Measurements from ENCODE around the gene VAV2. TPM values are rescaled to one million over a fixed set of nuclear protein-coding genes. Genes with fewer than 3 reads are reported as not detected.

The VAV2 gene
- total and polyA plus RNA-seq, 2 of the 4 experiments (the other 2 are of a cell fraction): 10.8 to 13.4 TPM

DNA sequence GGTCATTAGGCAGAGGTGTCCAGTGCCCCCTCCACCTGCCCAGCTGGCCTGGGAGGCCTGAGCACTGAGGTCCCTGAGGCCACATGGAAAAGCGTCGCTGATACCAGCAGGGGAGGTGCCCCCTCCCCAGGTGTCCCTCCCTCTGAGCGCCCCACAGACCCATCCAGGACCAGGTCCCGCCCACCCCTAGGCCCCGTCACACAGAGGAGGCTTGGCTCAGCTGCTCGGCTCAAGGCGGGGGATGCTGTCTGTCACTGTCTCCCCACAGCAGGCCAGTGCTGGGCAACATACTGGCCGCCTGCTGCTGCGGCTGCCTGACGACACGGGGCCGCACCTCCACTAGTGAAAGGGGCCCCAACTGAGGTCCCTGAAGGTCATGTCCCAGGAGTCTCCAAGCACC is 71.7 kb downstream of the VAV2 start:
- TF ChIP-seq USF2 (IDR thresholded peaks at IDR 0.05; ENCODE audit: low read depth, low read length): no peak
- no peak for TF ChIP-seq RFX5 (IDR thresholded peaks at IDR 0.05; ENCODE audit: low read depth, low read length)
- TF ChIP-seq, protein P1, sequence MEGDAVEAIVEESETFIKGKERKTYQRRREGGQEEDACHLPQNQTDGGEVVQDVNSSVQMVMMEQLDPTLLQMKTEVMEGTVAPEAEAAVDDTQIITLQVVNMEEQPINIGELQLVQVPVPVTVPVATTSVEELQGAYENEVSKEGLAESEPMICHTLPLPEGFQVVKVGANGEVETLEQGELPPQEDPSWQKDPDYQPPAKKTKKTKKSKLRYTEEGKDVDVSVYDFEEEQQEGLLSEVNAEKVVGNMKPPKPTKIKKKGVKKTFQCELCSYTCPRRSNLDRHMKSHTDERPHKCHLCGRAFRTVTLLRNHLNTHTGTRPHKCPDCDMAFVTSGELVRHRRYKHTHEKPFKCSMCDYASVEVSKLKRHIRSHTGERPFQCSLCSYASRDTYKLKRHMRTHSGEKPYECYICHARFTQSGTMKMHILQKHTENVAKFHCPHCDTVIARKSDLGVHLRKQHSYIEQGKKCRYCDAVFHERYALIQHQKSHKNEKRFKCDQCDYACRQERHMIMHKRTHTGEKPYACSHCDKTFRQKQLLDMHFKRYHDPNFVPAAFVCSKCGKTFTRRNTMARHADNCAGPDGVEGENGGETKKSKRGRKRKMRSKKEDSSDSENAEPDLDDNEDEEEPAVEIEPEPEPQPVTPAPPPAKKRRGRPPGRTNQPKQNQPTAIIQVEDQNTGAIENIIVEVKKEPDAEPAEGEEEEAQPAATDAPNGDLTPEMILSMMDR (conservative IDR thresholded peaks at IDR 0.05; ENCODE audit: low read depth, low read length): no peak
- no peak for TF ChIP-seq NFE2L2 (IDR thresholded peaks at IDR 0.05; ENCODE audit: low read depth, low read length)
- TF ChIP-seq RAD21 (IDR thresholded peaks at IDR 0.05; ENCODE audit: low read length): no peak
- no peak for TF ChIP-seq POLR2A (IDR thresholded peaks at IDR 0.05; ENCODE audit: low read depth, low read length)
- TF ChIP-seq MAFK (IDR thresholded peaks at IDR 0.05; ENCODE audit: low read depth, low read length): no peak
- TF ChIP-seq CHD1 (IDR thresholded peaks at IDR 0.05; ENCODE audit: low read depth, low read length): no peak
- TF ChIP-seq SMC3 (IDR thresholded peaks at IDR 0.05; ENCODE audit: low read depth, low read length): no peak
- TF ChIP-seq MAZ (IDR thresholded peaks at IDR 0.05; ENCODE audit: borderline replicate concordance, low read depth, low read length): no peak
- TF ChIP-seq MXI1 (IDR thresholded peaks at IDR 0.05; ENCODE audit: borderline replicate concordance, low read depth, low read length): no peak
- TF ChIP-seq FOS (IDR thresholded peaks at IDR 0.05; ENCODE audit: low read depth, low read length): no peak
- TF ChIP-seq ELK1 (IDR thresholded peaks at IDR 0.05; ENCODE audit: borderline replicate concordance, low read depth, low read length): no peak
- TF ChIP-seq CEBPB (IDR thresholded peaks at IDR 0.05; ENCODE audit: low read depth, low read length): no peak
- no peak for TF ChIP-seq RCOR1 (IDR thresholded peaks at IDR 0.05; ENCODE audit: insufficient replicate concordance, low read length)
- TF ChIP-seq BHLHE40 (IDR thresholded peaks at IDR 0.05; ENCODE audit: low read depth, low read length): no peak
- no peak overlapping the region for H2AK5ac ChIP-seq (ENCODE audit: low read depth, low read length)
- peaks cover 11% of the 10 kb centered on the region for H3K9me1 ChIP-seq (ENCODE audit: insufficient read depth, low read length)
- in situ Hi-C loops (cut with MboI; ENCODE audit: low sequenced_read_pairs) (no loop called here), intact Hi-C loops (cut with micrococcal nuclease) (no loop called here), dilution Hi-C loops (cut with HindIII; ENCODE audit: low sequenced_read_pairs, unreplicated experiment) (no loop called here)
- no peak overlapping the region for H2AFZ ChIP-seq (replicated peaks; ENCODE audit: low read length, poor library complexity)
- H2AK9ac ChIP-seq (replicated peaks; ENCODE audit: low read depth, low read length, poor library complexity): no peak overlapping the region
- H2BK20ac ChIP-seq (ENCODE audit: low read depth, low read length): no peak overlapping the region
- no peak overlapping the region for H2BK5ac ChIP-seq (ENCODE audit: low read depth, low read length, poor library complexity, severe bottlenecking)
- BruUV-seq (replicated peaks): no TSS peak
- no peak overlapping the region for H3K18ac ChIP-seq (ENCODE audit: low read depth, low read length)
- H2BK120ac ChIP-seq (ENCODE audit: low read depth, low read length): no peak overlapping the region
- H3K4ac ChIP-seq (ENCODE audit: low read depth, low read length): no peak overlapping the region
- no peak overlapping the region for H3K4me3 ChIP-seq (ENCODE audit: insufficient read depth, low read depth, low read length)
- no peaks in the 10 kb centered on the region for H3K36me3 ChIP-seq (ENCODE audit: control insufficient read depth, insufficient read depth, low read length)
- no peaks in the 10 kb centered on the region for H3K9me3 ChIP-seq (ENCODE audit: control insufficient read depth, insufficient read depth, low read length)
- no peak overlapping the region for H3K14ac ChIP-seq (replicated peaks; ENCODE audit: low read depth, low read length)
- H3K27ac ChIP-seq (ENCODE audit: insufficient read depth, low read length): no peak overlapping the region
- no peak overlapping the region for H4K91ac ChIP-seq (ENCODE audit: insufficient read depth, low read depth, low read length)
- no peak for ATAC-seq (ENCODE audit: low read depth)
- ChIA-PET POLR2A (ENCODE audit: unreplicated experiment) (no interaction called here), CTCF (no interaction called here)
- peaks cover 25% of the 10 kb centered on the region for H3K4me1 ChIP-seq (ENCODE audit: control insufficient read depth, insufficient read depth, low read length)
- 90% methylated on average over 2 of the region's 12 CpGs; no CpG with 5 or more reads in 1 of the 2 experiments for WGBS, 2 experiments (ENCODE audit: extremely low coverage in 2 of 2, insufficient read length in 1 of 2)
- H3K23ac ChIP-seq (ENCODE audit: low read depth, low read length): no peak overlapping the region
- no peak overlapping the region for H3K4me2 ChIP-seq (ENCODE audit: low read depth, low read length)
- H4K5ac ChIP-seq (ENCODE audit: low read depth, low read length): no peak overlapping the region
- DNase-seq: no peak
- H2BK15ac ChIP-seq (ENCODE audit: low read depth, low read length): no peak overlapping the region
- H4K20me1 ChIP-seq (ENCODE audit: insufficient read depth, low read length): peaks cover 43% of the 10 kb centered on the region
- no peak overlapping the region for H4K8ac ChIP-seq (ENCODE audit: low read depth in 2 of 2, low read length in 2 of 2)
- H3K56ac ChIP-seq (ENCODE audit: extremely low read depth, insufficient read depth, low read length): no peak overlapping the region
- H3K9ac ChIP-seq (ENCODE audit: low read depth, low read length): no peak overlapping the region
- no peaks in the 10 kb centered on the region for H3K27me3 ChIP-seq (ENCODE audit: control insufficient read depth, insufficient read depth, low read length)
- peaks cover 33 to 80% of the 10 kb centered on the region in 2 experiments for H3K79me1 ChIP-seq (ENCODE audit: low read depth in 1 of 2, low read length in 2 of 2)
